ENCODE results near the gene ANKEF1. TPM values are rescaled to one million over a fixed set of nuclear protein-coding genes. Genes with fewer than 3 reads are reported as not detected.
"Not testable (repeated sequence)": the region's sequence is repeated elsewhere in the genome, so short reads cannot be mapped to it uniquely, and the experiment has no call there.

ANKEF1 gene
- total RNA-seq, 1 donor from 2014 or later, result 0.77 TPM

- Mint-ChIP-seq H3K4me3 (ENCODE audit: unreplicated experiment) (peak overlapping the region; percentile 12), H3K9me3 (ENCODE audit: low read depth) (no peaks in the 10 kb centered on the region), H3K36me3 (ENCODE audit: low read depth) (no peaks in the 10 kb centered on the region), H3K27ac (ENCODE audit: unreplicated experiment) (no peak overlapping the region), H3K27me3 (ENCODE audit: low read depth) (peaks cover 14% of the 10 kb centered on the region), H3K4me1 (ENCODE audit: low read depth) (no peaks in the 10 kb centered on the region)
- DNase-seq (ENCODE audit: low spot score), result no peak
- TF ChIP-seq CTCF (IDR thresholded peaks at IDR 0.05), result no peak
Observed at GRCh38 chr20:10033905-10034650, 709 bp upstream of the ANKEF1 start.

- not testable (repeated sequence) for H3K4me1 Mint-ChIP-seq (ENCODE audit: low read depth); H3K9me3 Mint-ChIP-seq (ENCODE audit: low read depth); DNase-seq (ENCODE audit: low spot score); H3K36me3 Mint-ChIP-seq (ENCODE audit: low read depth); H3K27ac Mint-ChIP-seq (ENCODE audit: unreplicated experiment); H3K27me3 Mint-ChIP-seq (ENCODE audit: low read depth); H3K4me3 Mint-ChIP-seq (ENCODE audit: unreplicated experiment)
Observed at GRCh38 chr20:10036321-10036720, 1.5 kb downstream of the ANKEF1 start.

GRCh38 chr20:10040070-10040975 is 5.5 kb downstream of the ANKEF1 start:
- Mint-ChIP-seq H3K9me3 (ENCODE audit: low read depth) (no peaks in the 10 kb centered on the region), H3K27me3 (ENCODE audit: low read depth) (no peaks in the 10 kb centered on the region), H3K36me3 (ENCODE audit: low read depth) (no peaks in the 10 kb centered on the region), H3K27ac (ENCODE audit: unreplicated experiment) (no peak overlapping the region), H3K4me1 (ENCODE audit: low read depth) (no peaks in the 10 kb centered on the region), H3K4me3 (ENCODE audit: unreplicated experiment) (no peak overlapping the region)
- DNase-seq (ENCODE audit: low spot score), result no peak
- TF ChIP-seq CTCF (IDR thresholded peaks at IDR 0.05), result no peak

GRCh38 chr20:10042086-10042485 is 7.3 kb downstream of the ANKEF1 start:
- Mint-ChIP-seq H3K9me3 (ENCODE audit: low read depth) (no peaks in the 10 kb centered on the region), H3K27me3 (ENCODE audit: low read depth) (no peaks in the 10 kb centered on the region), H3K36me3 (ENCODE audit: low read depth) (no peaks in the 10 kb centered on the region), H3K4me3 (ENCODE audit: unreplicated experiment) (no peak overlapping the region), H3K4me1 (ENCODE audit: low read depth) (no peaks in the 10 kb centered on the region), H3K27ac (ENCODE audit: unreplicated experiment) (no peak overlapping the region)
- no peak for DNase-seq (ENCODE audit: low spot score)
- TF ChIP-seq CTCF (IDR thresholded peaks at IDR 0.05), result no peak

- H3K36me3 Mint-ChIP-seq (ENCODE audit: low read depth), result no peaks in the 10 kb centered on the region
- no peaks in the 10 kb centered on the region for H3K9me3 Mint-ChIP-seq (ENCODE audit: low read depth)
- no peak overlapping the region for H3K27ac Mint-ChIP-seq (ENCODE audit: unreplicated experiment)
- no peak for DNase-seq (ENCODE audit: low spot score)
- no peak overlapping the region for H3K4me3 Mint-ChIP-seq (ENCODE audit: unreplicated experiment)
- TF ChIP-seq CTCF (IDR thresholded peaks at IDR 0.05), result peak; percentile 34
- H3K27me3 Mint-ChIP-seq (ENCODE audit: low read depth), result no peaks in the 10 kb centered on the region
- H3K4me1 Mint-ChIP-seq (ENCODE audit: low read depth), result no peaks in the 10 kb centered on the region
Observed at GRCh38 chr20:10047427-10047826, 12.6 kb downstream of the ANKEF1 start.

Measured in chondrocyte (in vitro differentiated cells).